Left forelimb (tissue), 1 donor: ENCODE measurements around the gene WNT9A.
A peak's percentile ranks its signal among the peaks of the same experiment; 100 is the strongest.

Experiments used
- DNase-seq: peaks from one replicate; pipeline ENCODE4 v3.0.0-alpha.2; 2018; ENCODE audit warnings: low spot score

WNT9A gene

DNA sequence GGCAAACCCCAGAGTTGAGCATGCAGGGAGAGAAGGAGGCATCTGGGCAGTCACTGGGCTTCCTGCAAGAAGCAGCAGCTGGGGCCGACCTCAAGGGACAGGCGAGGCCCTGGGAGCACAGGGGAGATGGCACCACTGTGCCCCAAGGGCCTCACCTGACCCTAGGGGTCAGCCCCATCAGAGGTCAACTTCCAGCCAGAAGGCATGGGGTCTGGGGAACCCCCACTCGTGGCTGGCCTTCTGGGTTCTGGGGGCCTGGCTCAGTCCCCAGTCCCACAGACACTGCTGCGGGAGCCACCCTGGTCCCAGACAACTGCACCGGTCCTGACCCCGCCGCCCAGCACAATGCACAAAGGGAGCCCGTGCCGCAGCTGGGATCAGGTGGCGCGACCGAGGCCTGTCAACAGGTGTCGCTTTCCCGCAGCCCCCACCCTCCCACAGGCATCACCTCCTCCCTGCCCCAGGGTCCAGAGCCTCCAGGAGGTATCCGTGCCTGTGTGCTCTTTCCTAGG lies 6.2 kb downstream of the WNT9A start:
- DNase-seq, result no peak

DNA sequence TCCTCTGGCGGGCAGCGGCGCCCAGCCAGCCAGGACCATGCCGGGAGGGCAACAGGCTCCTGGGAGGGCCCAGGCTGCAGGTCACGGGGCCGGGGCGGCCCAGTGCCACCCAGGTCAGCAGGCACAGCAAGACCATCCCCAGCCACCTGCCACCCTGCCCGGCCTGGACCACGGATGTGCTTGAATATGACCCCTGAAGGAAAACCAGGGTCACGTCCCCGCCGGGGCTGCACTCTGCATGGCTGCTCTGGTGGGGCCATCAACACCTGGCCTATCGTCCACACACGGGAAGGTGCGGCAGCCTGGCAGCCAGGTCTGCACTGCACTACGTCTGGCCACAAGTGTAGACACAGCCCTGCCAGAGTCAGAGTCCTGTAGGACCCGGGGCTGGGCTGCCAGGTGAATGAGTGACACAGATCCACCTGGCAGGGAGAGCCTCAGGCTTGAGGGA lies 6.9 kb downstream of the WNT9A start:
- DNase-seq, result peak; percentile 54

DNA sequence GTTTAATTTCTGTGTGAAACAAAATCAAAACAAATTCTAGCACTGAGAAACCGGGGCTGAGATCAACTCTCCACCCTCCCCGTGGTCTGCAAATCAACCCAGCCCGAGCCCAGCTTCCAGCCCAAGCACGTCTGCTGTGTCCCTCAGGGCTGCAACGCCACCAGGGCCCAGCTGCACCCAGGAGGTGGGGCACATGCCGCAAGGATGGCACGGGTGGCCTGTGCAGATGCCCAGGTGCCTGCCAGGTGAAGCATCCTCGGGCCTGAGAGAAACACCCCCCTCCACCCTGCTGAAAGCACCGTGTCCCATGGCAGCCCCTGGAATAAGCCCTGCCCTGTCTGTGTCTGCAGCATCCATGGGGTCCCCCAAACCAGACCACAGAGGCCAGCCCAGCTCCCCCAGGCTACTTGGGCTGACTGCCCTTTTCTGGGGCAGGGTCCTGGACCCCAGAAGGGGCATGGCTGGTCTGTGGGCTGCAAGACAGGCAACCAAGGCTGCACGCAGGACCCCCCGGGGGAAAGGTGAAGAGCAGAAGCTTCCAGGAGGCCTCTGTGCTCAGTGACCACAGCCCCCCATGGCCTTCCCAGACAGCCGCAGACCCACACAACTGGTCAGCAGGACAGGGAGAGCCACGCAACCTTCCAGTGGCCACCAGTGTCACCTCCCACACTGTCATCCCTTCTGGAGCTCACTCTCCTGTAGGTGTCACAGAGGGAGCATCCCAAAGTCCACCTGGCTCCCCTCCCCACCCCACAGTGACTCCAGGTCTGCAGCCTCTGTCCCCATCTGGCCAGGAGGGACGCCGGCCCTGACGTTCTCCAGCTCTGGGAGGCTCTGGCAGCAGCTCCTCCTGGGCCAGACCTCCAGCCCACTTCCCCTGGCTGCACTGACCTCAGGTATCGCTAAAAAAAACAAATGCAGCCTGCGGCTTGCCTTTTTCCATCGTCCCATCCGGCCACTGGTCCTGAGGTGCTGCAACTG lies 7.7 kb downstream of the WNT9A start:
- peak; percentile 58 for DNase-seq

DNA sequence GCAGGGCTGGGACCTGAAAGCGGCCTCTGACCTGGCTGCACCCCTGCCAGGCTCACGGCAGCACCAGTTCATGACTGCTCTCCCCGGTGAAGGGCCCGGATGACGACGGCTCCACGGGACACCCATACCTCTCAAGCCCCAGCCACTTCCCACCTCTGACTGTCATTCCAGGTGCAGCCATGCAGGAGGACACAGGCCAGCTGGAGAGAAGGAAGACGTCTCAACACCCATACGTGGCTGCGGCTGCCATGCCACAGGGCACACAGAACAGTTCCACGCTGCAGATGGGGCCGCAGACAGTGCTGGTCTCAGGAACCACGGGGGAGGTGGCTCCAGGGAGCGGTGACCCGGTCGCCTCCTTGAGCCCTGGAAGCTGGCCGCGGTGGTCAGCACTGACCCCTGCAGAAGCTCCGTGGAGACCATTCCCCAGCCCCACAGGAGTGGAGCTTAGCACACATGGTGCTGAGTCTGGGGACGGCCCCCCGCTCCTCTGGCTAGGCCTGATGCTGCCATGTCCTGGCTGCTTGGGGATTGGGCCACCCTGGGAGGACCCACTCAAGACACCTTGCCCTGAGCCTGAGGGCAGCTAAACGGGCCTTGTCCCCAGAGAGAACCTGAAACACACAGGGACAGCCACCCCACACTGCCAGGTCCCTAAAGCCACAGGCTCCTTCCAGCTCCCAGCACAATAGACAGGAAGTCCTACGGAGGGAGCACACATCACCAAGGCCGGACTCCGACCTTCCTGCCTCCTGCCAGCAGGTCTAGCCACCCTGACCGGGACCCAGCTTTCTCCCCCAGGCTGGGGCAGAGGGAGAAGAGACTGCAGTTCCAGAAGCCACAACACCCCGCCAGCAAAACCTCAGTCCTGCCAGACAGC lies 8.6 kb downstream of the WNT9A start:
- DNase-seq, result peak; percentile 49

DNA sequence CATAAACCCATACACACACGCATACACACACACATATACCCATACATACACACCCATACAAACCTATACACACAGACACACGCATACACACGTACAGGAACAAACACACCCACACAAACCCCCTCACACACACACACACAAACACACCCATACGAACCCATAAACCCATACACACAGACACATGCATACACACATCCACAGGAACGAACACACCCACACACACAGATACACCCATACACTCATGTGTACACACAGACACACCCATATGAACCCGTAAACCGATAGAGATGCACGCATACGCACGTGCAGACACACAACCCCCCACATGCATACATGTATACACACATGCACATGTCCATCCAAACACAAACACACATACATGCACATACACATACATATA lies 9.5 kb downstream of the WNT9A start:
- DNase-seq, result peak; percentile 40

DNA sequence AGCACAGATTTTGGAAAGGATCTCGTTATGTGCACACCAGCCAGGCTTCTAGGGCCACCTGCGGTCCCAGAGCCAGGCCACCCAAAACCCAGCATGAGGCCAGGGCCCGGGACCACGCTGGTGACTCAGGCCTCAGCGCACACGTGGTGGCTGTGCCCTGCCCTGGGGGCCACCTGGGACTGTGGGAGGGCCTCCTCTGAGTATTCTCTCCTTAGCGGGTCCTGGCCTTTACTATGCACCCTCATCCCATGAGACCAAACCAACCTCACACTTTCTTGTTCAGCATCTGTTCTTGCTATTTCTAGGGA lies 9.9 kb downstream of the WNT9A start:
- no peak for DNase-seq

DNA sequence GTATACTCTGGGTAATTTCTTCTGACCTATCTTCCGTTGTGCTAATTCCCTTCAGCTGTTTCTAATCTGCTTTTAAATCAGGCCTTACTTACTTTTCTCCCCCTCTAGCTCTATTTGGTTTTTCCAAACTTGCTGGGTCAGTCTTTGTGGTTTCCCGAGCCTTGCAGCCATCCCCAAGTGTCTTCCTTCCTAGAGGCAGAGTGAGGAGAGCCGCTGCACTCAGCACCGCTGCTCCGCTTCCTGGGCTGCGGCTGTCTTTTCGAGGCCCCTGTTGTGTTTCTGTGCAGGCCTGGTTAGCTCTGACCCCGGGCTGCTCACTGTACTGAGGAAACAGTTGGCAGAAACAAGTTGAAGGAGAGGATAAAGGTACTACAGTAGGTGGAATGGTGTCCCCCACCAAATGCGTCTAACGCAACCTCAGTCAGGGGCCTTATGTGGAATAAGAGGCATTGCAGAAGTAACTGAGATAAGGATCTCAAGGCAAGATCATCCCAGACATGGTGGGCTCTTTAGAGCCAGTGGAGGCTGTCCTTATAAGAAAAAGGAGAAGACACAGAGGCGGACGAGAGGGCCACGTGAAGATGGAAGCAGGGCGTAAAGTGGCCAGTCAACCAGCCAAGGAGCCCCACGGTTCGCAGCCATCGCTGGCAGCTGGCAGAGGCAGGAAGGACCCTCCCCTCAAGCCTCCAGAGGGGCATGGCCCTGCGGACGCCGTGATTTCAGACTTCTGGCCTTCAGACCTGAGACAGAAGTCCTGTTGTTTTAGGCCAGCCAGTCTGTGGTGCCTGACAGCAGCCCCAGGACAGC lies 10.5 kb downstream of the WNT9A start:
- no peak for DNase-seq

DNA sequence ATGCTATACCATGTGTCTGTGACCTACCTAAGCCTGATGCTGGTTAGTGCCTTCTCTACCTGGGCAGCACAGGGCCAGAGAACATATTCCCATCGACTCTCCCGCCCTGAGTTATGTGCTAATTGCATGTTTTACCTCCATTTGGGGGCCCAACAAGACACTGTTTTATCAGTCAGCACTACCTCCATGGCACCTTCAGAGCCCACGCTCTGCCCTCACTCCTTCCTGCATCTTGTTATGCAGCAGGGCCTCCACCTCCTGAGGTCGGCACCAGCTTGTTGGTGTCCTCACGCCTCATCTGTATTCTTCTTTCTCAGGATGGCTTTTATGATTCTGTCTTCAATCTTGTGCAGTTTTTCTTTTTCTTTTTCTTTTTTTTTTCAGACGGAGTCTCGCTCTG lies 11.9 kb downstream of the WNT9A start:
- no peak for DNase-seq

DNA sequence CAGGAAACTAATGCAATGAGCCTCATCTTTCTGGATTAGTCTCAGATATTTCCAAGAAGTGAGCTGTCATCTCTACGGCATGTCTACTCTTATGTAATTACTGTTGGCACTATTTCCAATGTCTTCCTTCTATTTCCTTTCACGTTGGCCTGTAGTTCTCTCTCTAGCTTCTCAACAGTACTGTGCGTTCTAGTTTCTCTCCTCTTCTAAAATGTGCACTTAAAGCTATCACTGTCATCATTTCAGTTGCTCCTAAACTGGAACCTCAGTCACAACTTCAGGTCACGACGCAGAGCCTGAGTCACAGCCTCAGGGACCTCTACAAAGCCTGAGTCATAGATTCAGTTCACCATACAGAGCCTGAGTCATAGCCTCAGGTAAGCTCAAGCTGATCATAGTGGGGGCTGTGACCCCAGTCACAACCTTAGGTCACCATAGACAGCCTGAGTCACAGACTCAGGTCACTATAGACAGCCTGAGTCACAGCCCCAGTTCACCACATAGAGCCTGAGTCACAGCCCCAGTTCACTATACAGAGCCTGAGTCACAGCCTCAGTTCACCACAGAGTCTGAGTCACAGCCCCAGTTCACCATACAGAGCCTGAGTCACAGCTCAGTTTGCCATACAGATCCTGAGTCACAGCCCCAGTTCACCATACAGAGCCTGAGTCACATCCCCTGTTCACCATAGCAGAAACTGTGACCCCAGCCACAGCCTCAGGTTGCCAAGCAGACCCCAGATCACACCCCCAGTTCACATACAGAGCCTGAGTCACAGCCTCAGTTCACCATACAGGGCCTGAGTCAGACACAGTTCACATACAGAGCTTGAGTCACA lies 13.0 kb downstream of the WNT9A start:
- DNase-seq, result no peak

DNA sequence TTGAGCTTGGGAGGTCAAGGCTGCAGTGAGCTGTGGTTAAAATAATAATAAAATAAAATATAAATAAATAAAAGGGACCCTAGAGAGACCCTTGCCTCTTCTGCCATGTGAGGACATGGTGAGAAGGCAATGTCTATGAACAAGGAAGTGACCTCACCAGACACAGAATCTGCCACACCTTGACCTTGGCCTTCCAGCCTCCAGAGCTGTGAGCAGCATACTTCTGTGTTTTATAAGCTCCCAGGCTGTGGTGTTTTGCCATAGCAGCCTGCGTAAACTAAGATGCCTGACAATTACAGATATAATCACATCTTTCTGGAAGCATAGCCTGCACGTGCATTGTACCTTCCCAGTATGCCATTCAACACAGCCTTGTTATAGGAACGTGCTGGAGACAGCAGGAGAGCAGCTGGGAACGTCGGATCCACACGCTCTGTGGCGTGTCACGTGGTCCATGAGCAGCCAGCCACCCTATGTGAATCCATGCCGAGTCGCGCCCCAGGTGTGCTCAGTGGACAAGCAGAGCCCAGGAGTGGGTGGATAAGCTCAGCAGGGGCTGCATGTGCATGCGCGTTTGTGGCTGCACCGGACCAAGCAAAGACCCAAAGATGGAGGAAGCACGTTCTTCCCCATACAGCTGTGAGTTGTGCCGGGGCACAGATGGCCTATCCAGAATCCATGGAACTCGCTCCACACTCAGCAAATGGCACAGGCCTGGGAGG lies 17.8 kb downstream of the WNT9A start:
- DNase-seq, result no peak

DNA sequence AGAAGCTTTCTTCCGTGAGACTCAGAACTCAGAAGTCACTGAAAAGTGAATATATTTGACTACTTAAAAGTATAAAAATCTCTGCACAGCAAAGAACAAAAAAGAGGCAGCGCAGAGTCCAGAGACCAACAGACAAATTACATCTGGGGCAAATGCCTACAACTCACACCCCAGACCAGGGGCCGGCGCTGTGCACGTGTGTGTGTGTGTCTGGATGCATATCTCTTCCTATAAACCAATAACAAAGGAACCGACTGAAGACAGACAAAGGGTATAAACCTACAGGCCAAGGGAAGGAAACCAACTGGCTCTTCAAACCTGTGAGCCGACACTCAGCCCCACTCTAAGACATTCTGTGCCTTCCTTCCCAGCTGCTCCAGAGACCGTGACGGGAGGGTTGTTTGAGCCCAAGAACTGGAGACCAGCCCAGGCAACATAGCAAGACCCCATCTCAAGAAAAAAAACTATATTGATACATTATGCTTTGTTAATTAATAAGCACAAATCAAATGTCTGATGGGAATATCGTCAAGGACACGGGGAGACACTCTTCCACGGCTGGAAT lies 18.8 kb downstream of the WNT9A start:
- DNase-seq, result no peak

DNA sequence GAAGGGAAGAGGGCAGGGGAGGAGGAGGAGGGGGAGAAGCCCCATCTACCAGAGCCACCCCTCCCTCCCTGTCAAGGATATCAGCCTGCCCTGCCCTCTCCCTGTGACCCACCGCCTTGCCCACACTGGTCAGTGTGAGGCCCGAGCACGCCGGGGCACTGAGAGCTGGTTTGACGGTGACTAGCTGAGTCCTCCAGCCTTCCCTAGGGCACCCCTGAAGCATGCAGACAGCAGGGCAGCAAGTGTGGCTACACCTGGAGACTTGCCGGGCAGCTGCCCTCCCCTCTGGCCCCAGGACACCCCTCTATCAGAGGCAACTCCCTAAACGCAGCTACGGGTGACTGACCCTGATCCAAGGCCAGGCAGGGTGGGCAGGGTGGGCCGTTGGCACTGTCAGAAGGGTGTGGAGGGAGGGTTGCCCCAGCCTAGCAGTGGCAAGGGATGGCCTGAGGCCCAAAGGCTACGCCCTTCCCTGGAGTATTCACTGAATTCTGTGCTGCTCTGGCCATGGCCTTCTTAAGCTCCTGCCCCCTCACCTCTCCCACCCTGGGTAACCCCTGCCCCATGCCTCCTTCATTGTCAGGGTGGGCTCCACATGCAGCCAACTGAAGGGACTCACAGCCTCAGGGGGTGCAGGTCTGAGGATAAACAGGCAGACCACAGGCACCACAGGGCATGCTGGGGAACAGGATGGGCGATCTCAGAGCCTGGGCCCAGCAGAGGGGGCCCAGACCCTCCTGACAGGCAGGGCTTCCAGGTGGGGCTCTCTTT lies 19.6 kb downstream of the WNT9A start:
- DNase-seq, result no peak

DNA sequence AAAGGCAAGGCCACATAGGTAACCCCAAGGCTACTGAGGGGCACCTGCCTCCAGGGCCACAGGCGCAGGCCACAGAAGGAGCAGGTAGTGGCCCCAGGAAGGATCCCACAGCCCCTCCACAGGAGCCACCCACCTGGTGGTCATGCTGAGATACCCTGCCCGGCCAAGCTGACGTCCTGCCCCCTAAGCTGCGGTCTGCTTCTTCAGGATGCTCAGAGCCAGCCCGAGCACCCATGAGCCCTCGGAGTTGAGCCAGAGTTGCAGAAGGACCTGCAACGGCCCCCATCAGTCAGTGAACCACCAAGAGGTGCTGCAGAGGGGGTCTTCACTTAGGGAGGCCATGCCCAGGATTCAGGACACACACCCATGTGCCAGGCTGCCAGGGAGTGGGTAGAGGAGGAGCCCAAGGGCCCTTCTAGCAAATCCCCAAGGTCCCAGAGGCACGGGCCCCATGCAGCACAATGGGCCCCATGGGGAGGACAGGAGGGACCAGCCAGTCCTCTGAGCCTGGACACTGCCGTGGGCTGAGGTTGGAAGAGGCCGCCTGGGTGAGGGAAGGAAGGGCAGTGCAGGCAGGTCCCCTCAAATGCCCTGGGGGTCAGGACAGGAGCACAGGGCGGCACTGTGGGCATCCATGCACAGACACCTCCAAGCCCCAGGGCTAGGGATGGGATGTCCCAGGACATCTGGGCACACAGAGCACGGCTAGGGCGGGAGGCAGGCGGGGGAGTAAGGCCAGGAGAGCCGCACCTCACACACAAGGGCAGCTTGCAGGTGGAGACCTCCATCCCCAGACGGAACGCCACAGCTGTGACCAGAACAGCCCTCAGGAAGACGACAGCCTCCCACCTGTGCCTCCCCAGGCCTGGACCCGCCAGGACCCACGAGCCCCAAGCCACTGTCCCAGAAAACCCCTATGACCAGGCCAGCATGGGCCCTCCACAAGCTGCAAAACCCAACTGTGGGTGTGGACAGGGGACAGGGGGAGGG lies 20.5 kb downstream of the WNT9A start:
- no peak for DNase-seq

DNA sequence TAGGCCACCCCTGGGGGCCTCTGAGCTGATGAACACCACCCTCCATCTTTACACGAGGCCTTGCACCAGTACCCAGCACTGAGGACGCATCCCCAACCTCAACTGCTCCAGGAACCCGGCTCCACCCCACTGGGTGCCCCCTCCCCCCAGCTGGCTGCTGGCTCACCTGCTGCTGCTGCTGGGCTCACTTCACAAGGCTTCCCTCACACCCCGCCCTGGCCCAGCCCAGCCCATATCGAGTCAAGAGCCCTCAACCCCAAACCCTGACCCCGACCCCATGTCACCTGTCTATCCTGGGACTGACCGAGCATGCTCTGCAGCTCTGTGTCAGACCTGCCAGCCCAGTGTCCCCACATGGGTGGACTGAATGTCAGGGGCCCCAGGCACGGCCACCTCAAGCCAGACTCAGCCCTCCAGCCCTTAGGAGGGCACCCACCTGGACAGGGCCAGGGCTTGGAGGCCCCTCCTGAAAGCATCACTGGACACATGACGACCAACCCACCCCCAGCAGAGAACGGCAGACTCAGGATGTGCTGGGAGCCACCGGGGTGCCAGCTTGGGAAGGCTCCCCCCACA lies 21.4 kb downstream of the WNT9A start:
- DNase-seq, result no peak

DNA sequence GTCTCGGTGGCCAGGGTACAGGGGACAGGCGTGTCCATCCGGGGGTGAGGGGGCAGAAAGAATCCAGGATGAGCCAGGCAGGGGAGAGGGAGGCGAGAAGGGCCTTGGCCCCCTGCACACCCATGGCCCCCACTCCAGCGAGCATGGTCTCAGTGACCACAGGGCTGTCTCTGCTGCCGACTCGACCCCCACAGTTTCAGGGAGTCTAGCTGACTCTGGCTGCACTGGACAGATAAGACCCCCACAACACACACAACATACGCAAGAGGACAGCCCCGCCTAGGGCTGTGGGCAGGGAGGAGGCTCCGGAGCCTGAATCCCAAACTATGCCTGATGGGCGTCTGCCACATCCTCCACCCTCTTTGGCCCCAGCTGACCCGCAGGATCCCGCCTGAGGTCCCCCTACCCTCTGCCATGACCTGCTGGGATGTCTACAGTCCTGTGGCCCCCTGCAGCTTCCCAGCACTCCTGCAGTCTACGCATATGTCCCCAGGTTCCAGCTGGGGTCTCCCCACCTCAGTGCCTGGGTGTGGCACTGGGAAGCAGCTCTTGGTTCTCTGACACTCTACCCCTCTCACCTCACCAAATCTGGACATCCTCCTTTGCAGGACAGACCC lies 22.0 kb downstream of the WNT9A start:
- no peak for DNase-seq

DNA sequence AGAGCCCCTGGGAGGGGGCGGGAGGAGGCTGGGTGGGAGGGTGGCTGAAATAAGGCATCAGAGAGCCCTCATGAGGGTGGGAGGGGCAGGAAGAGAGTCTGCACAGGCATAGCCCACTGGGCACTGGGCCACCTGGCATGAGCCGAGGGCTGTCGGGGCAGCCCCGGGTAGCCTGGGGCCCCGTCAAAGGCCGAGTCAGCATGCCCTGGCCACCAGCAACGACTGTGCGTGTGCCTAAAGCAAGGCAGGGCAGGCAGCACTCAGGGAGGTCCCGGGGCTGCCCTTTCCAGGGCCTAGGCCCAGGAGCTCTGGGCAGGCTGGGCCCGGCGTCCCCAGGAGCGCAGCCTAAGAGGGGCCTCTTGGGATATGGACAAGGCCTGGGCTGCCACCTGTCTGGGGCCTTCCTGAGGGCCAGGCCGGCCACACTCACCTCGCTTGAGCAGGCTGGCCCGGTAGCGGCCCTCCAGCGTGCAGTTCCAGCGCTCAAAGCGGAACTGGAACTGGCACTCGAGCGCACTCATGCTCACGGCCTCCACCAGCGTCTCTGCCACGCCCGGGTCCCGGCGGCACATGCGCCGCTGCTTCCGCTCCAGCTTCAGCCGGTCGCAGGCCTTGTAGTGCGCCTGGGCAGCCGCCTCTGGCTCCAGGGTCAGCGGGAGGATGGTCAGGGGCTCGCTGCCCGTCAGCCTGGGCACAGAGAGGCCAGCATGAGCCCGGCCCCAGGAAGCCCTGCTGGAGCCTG lies 22.7 kb downstream of the WNT9A start:
- no peak for DNase-seq
